Fibroblast of skin of left quadriceps (primary cell): Measurements from ENCODE around the gene KRTAP10-2.

ENCODE experiments used
- DNase-seq, 2 experiments: peaks; one replicate each; pipeline ENCODE4 v3.0.0-alpha.2; 2013; ENCODE audit warnings: low read depth in 2 of 2

KRTAP10-2 gene

GRCh38 chr21:44526096-44526997, 25.0 kb downstream of the KRTAP10-2 start:
- DNase-seq = no peak

GRCh38 chr21:44525391-44526095, 25.8 kb downstream of the KRTAP10-2 start:
- no peak for DNase-seq

GRCh38 chr21:44524414-44525371, 26.6 kb downstream of the KRTAP10-2 start:
- no peak for DNase-seq

- DNase-seq = no peak
These were observed 27.5 kb downstream of the KRTAP10-2 start for GRCh38 chr21:44523567-44524413.

GRCh38 chr21:44522753-44523204, 28.5 kb downstream of the KRTAP10-2 start:
- DNase-seq = no peak

- no peak for DNase-seq
These were observed 29.2 kb downstream of the KRTAP10-2 start for GRCh38 chr21:44521928-44522752.

- no peak for DNase-seq
These were observed 29.9 kb downstream of the KRTAP10-2 start for GRCh38 chr21:44521301-44521927.

GRCh38 chr21:44520326-44521300, 30.7 kb downstream of the KRTAP10-2 start:
- no peak for DNase-seq

- no peak for DNase-seq
These were observed 31.7 kb downstream of the KRTAP10-2 start for GRCh38 chr21:44519346-44520325.

- no peak for DNase-seq
These were observed 32.6 kb downstream of the KRTAP10-2 start for GRCh38 chr21:44518686-44519085.

GRCh38 chr21:44517175-44517899, 34.0 kb downstream of the KRTAP10-2 start:
- no peak for DNase-seq

- DNase-seq = no peak
These were observed 34.5 kb downstream of the KRTAP10-2 start for GRCh38 chr21:44516828-44517174.

GRCh38 chr21:44516342-44516741, 35.0 kb downstream of the KRTAP10-2 start:
- no peak for DNase-seq

- DNase-seq = no peak
These were observed 35.7 kb downstream of the KRTAP10-2 start for GRCh38 chr21:44515359-44516165.

GRCh38 chr21:44514746-44515358, 36.5 kb downstream of the KRTAP10-2 start:
- no peak for DNase-seq
